ENCODE data around the gene FAM241B. TPM values are rescaled to one million over a fixed set of nuclear protein-coding genes. Genes with fewer than 3 reads are reported as not detected.

The FAM241B gene
- total RNA-seq, 4 donors from 2014 or later, result 0.34 to 1.9 (median 1.3) TPM

DNA sequence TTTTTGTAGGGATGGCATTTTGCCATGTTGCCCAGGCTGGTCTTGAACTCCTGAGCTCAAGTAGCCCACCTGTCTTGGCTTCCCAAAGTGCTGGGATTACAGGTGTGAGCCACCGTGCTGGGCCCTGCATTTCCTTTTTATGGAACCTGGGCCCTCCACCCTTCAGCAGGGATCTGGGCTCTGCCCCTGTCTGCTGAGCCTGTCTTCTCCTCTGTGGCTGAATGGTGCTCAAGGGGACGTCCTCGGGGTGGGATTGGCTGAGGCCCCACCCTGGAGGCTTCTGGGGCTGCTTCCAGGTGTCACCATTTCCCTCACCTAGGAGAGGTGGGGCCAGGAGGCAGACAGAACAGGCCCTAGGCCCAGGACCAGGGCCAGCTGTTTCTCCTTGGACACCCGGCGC is 18.4 kb downstream of the FAM241B start:
- intact Hi-C loops (cut with DNase I; ENCODE audit: low total_unique reads), result loop anchor here (5.0 to 10.0 kb wide), 2 partner anchors 69 to 266 kb away; no protein-coding TSS in a partner anchor
- no peak overlapping the region for H3K4me3 ChIP-seq (ENCODE audit: low read depth, poor library complexity, severe bottlenecking)
- WGBS, 2 donors, result 79 to 88% methylated on average over 3 to 5 of the region's 5 CpGs
- no peak for DNase-seq (ENCODE audit: low spot score in 2 of 2)
- TF ChIP-seq, protein P1, sequence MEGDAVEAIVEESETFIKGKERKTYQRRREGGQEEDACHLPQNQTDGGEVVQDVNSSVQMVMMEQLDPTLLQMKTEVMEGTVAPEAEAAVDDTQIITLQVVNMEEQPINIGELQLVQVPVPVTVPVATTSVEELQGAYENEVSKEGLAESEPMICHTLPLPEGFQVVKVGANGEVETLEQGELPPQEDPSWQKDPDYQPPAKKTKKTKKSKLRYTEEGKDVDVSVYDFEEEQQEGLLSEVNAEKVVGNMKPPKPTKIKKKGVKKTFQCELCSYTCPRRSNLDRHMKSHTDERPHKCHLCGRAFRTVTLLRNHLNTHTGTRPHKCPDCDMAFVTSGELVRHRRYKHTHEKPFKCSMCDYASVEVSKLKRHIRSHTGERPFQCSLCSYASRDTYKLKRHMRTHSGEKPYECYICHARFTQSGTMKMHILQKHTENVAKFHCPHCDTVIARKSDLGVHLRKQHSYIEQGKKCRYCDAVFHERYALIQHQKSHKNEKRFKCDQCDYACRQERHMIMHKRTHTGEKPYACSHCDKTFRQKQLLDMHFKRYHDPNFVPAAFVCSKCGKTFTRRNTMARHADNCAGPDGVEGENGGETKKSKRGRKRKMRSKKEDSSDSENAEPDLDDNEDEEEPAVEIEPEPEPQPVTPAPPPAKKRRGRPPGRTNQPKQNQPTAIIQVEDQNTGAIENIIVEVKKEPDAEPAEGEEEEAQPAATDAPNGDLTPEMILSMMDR (IDR thresholded peaks at IDR 0.05), result no peak
- TF ChIP-seq POLR2A (IDR thresholded peaks at IDR 0.05), result no peak

DNA sequence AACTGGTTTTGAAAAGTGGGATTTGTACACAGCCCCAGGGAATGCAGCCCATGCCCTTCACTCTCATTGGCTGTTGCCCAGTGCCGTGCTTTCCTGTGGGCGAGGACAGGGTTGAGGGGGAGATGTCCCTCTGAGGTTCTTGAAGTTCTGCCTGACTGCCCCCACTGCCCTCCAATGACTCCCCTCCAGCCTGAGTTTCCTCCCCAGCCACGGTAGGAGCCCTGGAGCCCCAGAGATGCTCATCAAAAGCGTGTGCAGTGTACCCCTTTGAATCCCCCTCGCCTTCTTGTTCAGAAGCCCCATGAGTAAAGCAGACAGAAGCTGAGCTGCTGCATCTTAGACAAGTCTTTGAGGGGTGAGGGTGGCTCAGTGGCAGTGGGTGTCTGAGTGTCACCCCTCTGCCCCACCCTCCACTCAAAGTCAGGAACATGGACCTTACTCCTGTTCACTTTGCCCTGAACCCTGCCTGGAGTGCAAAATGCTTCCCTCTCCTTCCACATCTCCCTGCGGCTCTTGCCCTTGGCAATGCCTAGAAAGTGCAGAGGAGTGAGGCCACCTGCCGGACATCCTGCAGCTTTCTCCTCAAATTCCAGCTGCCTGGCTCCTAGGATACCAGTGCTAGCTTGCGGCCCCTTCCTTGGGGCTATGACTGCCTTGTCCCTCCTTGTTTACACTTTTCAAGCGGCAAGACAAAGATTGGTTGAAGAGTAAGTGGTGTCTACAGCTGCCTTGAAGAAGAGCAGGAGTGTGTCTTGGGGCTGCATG is 19.9 kb downstream of the FAM241B start:
- intact Hi-C loops (cut with DNase I; ENCODE audit: low total_unique reads), result loop anchor here (5.0 to 10.0 kb wide), 2 partner anchors 67 to 265 kb away; no protein-coding TSS in a partner anchor
- DNase-seq (ENCODE audit: low spot score in 2 of 2), result no peak
- 81 to 87% methylated on average over 9 of the region's 9 CpGs for WGBS, 2 donors

DNA sequence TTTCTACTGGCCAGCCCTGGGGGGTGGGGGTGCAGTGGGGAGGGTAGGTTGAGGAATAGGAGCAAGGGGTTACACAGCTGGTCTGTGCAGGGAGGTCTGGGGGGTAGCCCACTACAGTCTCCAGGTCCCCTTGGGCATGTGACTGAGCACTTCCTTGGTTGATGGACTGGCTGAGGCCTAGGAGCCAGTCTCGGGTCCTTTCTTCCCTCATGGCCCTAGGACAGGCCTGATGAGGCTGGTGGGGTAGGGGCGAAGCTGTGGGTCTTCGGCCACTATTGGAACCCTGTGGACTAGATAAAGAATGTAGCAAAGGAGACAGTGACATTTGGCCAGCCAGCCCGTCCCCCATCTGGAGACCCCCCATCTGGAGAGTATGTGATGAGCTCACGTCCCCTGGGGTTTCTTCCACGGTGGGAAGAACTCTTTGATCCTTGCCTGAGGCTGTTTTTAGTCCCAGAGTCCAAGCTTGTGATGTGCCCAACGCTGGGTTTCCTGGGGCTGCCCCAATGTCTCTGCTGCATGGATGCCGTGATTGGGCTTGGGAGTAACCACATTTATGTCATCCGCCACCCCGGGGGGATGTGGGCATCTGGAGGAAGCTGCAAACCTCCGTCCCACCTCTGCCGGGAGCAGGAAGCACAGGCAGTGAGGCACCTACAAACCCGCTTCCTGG is 20.7 kb downstream of the FAM241B start:
- H3K4me3 ChIP-seq (ENCODE audit: low read depth, poor library complexity, severe bottlenecking), result no peak overlapping the region
- WGBS, 2 donors, result 56 to 73% methylated on average over 10 to 13 of the region's 13 CpGs
- intact Hi-C loops (cut with DNase I; ENCODE audit: low total_unique reads), result no loop called here
- DNase-seq (ENCODE audit: low spot score in 2 of 2), result no peak
- TF ChIP-seq, protein P1 (IDR thresholded peaks at IDR 0.05), result no peak
- TF ChIP-seq POLR2A (IDR thresholded peaks at IDR 0.05), result no peak

More for the DNA sequence above, 19.9 kb downstream of the FAM241B start:
- TF ChIP-seq, protein P1 (IDR thresholded peaks at IDR 0.05), result no peak
- TF ChIP-seq POLR2A (IDR thresholded peaks at IDR 0.05), result no peak
- H3K4me3 ChIP-seq (ENCODE audit: low read depth, poor library complexity, severe bottlenecking), result no peak overlapping the region

DNA sequence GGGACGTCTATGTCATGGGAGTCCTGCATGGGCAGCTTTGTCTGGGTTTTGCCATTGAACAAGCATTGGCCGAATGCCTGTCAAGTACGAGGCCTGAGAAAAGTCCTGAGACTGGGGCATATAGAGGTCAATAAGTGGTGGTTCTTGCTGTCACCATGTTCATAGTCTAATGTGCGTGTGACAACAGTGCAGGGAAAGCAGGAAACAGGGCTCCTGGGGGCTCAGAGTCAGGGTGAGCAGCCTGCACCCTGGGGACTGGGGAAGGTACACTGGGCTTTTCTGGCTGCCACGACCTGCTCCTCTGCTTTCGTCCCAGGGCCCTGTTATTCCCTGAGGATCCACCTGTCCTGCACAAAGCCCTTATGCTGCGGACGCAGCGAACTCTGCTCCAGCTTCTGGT is 21.3 kb downstream of the FAM241B start:
- DNase-seq (ENCODE audit: low spot score in 2 of 2), result no peak
- TF ChIP-seq, protein P1 (IDR thresholded peaks at IDR 0.05), result no peak
- TF ChIP-seq POLR2A (IDR thresholded peaks at IDR 0.05), result no peak
- H3K4me3 ChIP-seq (ENCODE audit: low read depth, poor library complexity, severe bottlenecking), result no peak overlapping the region
- WGBS, 2 donors, result 78 to 83% methylated on average over 9 of the region's 9 CpGs
- intact Hi-C loops (cut with DNase I; ENCODE audit: low total_unique reads), result no loop called here

DNA sequence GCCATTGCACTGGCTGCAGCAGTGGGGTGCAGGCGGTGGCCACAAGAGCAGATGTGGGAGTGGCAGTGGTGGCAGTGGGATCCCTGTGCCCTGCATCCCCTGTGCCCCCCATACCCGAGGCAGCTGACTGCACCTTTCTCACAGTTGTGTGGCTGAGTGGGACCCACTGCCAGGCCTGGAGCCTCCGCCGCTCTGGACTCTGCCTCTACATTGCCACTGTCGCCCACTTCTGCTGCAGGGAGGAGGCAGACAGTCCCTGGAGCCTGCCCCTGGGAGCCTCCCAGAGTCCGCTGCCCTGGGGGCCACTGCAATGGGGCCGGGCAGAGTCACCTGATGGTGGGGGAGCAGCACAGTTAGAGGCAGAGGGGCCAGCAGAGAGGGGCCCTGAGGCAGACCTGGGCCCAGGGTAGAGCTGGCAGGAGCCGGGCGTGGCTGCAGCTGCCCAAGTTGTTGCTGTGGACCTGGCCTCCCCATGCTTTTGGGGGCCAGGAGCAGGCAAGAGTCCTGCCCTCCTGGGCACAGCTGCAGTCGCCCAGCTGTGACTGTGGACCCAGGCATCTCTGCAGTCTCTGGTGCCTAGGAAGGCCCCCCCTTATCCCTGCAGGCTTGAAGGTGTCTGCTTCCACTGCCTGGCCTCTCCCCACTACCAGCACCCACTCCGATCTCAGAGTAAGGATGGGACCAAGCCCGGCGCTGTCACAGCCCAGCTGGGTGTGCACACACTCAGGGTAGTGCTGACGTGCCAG is 22.2 kb downstream of the FAM241B start:
- H3K4me3 ChIP-seq (ENCODE audit: low read depth, poor library complexity, severe bottlenecking), result no peak overlapping the region
- intact Hi-C loops (cut with DNase I; ENCODE audit: low total_unique reads), result no loop called here
- 89 to 96% methylated on average over 8 to 12 of the region's 14 CpGs for WGBS, 2 donors
- TF ChIP-seq, protein P1 (IDR thresholded peaks at IDR 0.05), result no peak
- no peak for TF ChIP-seq POLR2A (IDR thresholded peaks at IDR 0.05)
- no peak for DNase-seq (ENCODE audit: low spot score in 2 of 2)

All from lower leg skin (tissue), 4 donors.